Tibial artery (tissue), 4 donors: Measurements from ENCODE around the gene FNDC10.
"Not testable (repeated sequence)": the region's sequence is repeated elsewhere in the genome, so short reads cannot be mapped to it uniquely, and the experiment has no call there.

Source experiments
- DNase-seq, 2 donors: peaks; one replicate each; pipeline ENCODE4 v3.0.0-alpha.2; 2019
- H3K27ac ChIP-seq, 2 donors: fragments of 200-600 bp; sonication (generic) in 1 of 2; 1 replicate in 1 of 2; 2 replicates in 1 of 2; pipeline ENCODE4 v1.5.1; 2018 to 2019; ENCODE audit warnings: mild to moderate bottlenecking in 1 of 2
- H3K27me3 ChIP-seq, 2 donors: fragments of 200-600 bp; sonication (generic) in 1 of 2; one replicate each; pipeline versions ENCODE4 v1.5.1 to v1.6.0; 2016 to 2019
- H3K36me3 ChIP-seq, 3 donors: fragments of 200-600 bp; sonication (generic) in 2 of 3; one replicate each; pipeline ENCODE4 v1.5.1; 2016 to 2019; ENCODE audit warnings: mild to moderate bottlenecking in 2 of 3
- H3K4me1 ChIP-seq, 4 donors: fragments of 200-600 bp; sonication (generic) in 2 of 4; 1 replicate in 3 of 4; 2 replicates in 1 of 4; pipeline ENCODE4 v1.5.1; 2016 to 2019
- H3K4me3 ChIP-seq, 2 donors: fragments of 200-600 bp; sonication (generic) in 1 of 2; 1 replicate in 1 of 2; 2 replicates in 1 of 2; pipeline ENCODE4 v1.5.1; 2018 to 2019; ENCODE audit warnings: mild to moderate bottlenecking in 2 of 2
- H3K9me3 ChIP-seq, 3 donors: fragments of 200-600 bp; sonication (generic) in 1 of 3; one replicate each; pipeline ENCODE4 v1.5.1; 2016 to 2019
- CTCF ChIP-seq, 2 experiments: fragments of 200-600 bp in 1 of 2; fragments of 450-650 bp in 1 of 2; IDR thresholded peaks; one replicate each; pipeline ENCODE4 v1.5.1; 2017 to 2019; ENCODE audit warnings: antibody characterized with exemption in 2 of 2, mild to moderate bottlenecking in 1 of 2, moderate library complexity in 1 of 2
- intact Hi-C: fragments of 100-400 bp; cut with DNase I; formaldehyde crosslinking; loops from one replicate; pipeline ENCODE4 v1.15.0; 2023; ENCODE audit warnings: low total_unique reads

Gene FNDC10

GRCh38 chr1:1559066-1559465, 40.9 kb downstream of the FNDC10 start:
- DNase-seq: no peak
- no peak for TF ChIP-seq CTCF (IDR thresholded peaks at IDR 0.05)
- no peak overlapping the region for H3K4me3 ChIP-seq
- intact Hi-C loops: no loop called here
- peaks cover 20 to 52% (median 42%) of the 10 kb centered on the region in 3 donors for H3K36me3 ChIP-seq
- no peaks in the 10 kb centered on the region for H3K27me3 ChIP-seq
- H3K9me3 ChIP-seq: no peaks in the 10 kb centered on the region
- peaks cover 0 to 7% (median 3%) of the 10 kb centered on the region in 4 donors for H3K4me1 ChIP-seq
- no peak overlapping the region for H3K27ac ChIP-seq

- no peak for TF ChIP-seq CTCF (IDR thresholded peaks at IDR 0.05)
- Histone ChIP-seq H3K36me3 (peaks cover 15 to 49% (median 38%) of the 10 kb centered on the region in 3 donors), H3K4me3 (no peak overlapping the region), H3K9me3 (no peaks in the 10 kb centered on the region), H3K4me1 (peaks cover 0 to 7% (median 3%) of the 10 kb centered on the region in 4 donors), H3K27ac (no peak overlapping the region), H3K27me3 (no peaks in the 10 kb centered on the region)
- DNase-seq: no peak
- intact Hi-C loops: no loop called here
Observed at GRCh38 chr1:1558591-1558990, 41.3 kb downstream of the FNDC10 start.

GRCh38 chr1:1557688-1558087, 42.2 kb downstream of the FNDC10 start:
- H3K27me3 ChIP-seq, H3K9me3 ChIP-seq, H3K4me3 ChIP-seq, DNase-seq, H3K27ac ChIP-seq, H3K4me1 ChIP-seq, intact Hi-C loops: not testable (repeated sequence)
- peaks cover 6 to 40% (median 30%) of the 10 kb centered on the region in 3 donors for H3K36me3 ChIP-seq

DNA sequence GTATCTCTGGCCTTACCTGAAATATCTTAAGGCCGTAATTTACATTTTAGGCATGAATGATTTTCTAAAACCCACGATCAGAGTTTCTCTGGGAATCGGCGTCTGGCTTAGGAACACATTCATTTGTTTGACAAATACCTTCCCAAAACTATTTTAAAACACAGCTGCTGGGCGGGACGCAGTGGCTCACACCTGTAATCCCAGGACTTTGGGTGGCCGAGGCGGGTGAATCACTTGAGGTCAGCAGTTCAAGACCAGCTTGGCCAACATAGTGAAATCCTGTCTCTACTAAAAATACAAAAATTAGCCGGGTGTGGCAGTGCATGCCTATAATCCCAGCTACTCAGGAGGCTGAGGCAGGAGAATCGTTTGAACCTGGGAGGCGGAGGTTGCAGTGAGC, 43.0 kb downstream of the FNDC10 start:
- H3K27ac ChIP-seq, H3K4me1 ChIP-seq, H3K9me3 ChIP-seq, H3K4me3 ChIP-seq, H3K27me3 ChIP-seq, intact Hi-C loops, DNase-seq: not testable (repeated sequence)
- peaks cover 0 to 33% (median 22%) of the 10 kb centered on the region in 3 donors for H3K36me3 ChIP-seq

DNA sequence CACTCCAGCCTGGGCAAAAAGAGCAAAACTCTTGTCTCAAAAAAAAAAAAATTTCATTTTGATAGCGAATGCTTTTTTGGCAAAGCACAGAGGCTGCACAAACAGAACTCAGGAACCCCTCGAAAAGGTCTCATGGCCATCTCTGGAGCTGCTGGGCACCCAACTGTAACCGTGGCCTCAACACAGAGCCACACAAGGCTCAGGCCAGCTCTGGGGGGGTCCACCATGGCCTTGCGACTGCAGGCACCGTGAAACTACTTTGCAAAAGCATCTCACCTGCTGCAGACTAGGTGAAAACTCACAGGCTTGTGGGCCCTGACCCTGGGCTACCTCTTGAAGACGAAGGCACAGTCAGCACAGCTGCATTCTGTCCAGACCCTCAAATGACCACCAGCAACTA, 43.4 kb downstream of the FNDC10 start:
- TF ChIP-seq CTCF (IDR thresholded peaks at IDR 0.05): no peak
- H3K36me3 ChIP-seq: peaks cover 0 to 28% (median 18%) of the 10 kb centered on the region in 3 donors
- no peak for DNase-seq
- no peak overlapping the region for H3K27ac ChIP-seq
- H3K27me3 ChIP-seq: no peaks in the 10 kb centered on the region
- intact Hi-C loops: no loop called here
- no peak overlapping the region for H3K4me3 ChIP-seq
- H3K4me1 ChIP-seq: peaks cover 0 to 7% (median 3%) of the 10 kb centered on the region in 4 donors
- H3K9me3 ChIP-seq: no peaks in the 10 kb centered on the region

DNA sequence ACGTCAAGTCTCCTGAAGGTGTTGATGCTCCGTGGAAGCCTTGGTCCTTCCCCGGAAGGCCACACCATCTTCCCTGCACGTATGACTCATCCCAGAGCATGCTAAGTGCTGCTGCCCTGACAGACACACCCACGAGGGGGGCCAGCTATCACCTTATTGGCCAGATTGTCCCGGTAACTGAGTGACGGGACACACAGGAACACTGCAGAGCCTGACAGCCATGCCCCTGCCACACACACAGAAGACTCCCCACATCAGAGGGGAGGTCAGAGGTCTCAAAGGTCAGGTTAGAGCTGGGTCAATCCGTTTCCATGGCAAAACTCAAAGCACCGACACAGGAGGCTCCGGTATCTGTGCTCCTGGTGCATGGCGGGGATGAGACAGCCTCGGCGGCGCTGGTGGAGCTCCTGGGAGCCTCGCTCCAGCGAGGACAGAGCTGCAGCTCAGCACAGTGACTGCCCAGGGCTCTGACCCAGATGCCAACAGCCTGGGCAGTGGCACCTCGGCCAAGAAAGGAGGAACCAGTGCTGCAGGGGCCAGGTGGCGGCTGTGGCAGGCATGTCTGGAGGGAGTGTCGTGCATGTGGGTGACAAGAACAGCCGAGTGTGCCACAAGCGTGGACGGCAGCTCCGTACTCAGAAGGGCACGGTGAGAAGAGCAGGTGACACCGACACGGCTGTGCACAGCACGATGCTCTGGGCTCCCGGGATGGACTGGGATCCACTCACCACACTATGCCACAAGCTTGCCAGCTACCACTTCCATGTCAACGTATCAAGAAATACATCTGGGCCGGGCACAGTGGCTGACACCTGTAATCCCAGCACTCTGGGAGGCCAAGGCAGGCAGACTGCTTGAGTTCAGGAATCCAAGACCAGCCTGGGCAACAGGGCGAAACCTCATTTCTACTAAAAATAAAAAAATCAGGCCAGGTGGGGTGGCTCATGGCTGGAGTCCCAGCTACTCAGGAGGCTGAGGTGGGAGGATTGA, 44.7 kb downstream of the FNDC10 start:
- H3K27ac ChIP-seq: no peak overlapping the region
- H3K4me1 ChIP-seq: peaks cover 0 to 15% (median 11%) of the 10 kb centered on the region in 4 donors
- intact Hi-C loops: no loop called here
- H3K9me3 ChIP-seq: no peaks in the 10 kb centered on the region
- H3K36me3 ChIP-seq: peaks cover 0 to 15% (median 5%) of the 10 kb centered on the region in 3 donors
- no peak for TF ChIP-seq CTCF (IDR thresholded peaks at IDR 0.05)
- DNase-seq: no peak
- no peaks in the 10 kb centered on the region for H3K27me3 ChIP-seq
- H3K4me3 ChIP-seq: no peak overlapping the region
